Type B pancreatic cell (in vitro differentiated cells): Measurements from ENCODE around the gene PGM5. TPM values are rescaled to one million over a fixed set of nuclear protein-coding genes. Genes with fewer than 3 reads are reported as not detected.

Source experiments
- DNase-seq: peaks from one replicate; pipeline ENCODE4 v3.0.0; 2021; ENCODE audit warnings: mixed read lengths; ENCODE audit not compliant: unreplicated experiment; ENCODE audit errors: extremely low spot score
- H3K27ac Mint-ChIP-seq: 2 replicates; pipeline ENCODE4 v1.8.0; 2021; ENCODE audit warnings: mild to moderate bottlenecking, mixed read lengths
- H3K27me3 Mint-ChIP-seq: 2 replicates; pipeline ENCODE4 v1.8.0; 2021; ENCODE audit warnings: mixed read lengths
- H3K36me3 Mint-ChIP-seq: 2 replicates; pipeline ENCODE4 v1.8.0; 2021; ENCODE audit warnings: mixed read lengths
- H3K4me1 Mint-ChIP-seq: one replicate; pipeline ENCODE4 v1.8.0; 2021; ENCODE audit warnings: mixed read lengths; ENCODE audit not compliant: unreplicated experiment
- H3K4me3 Mint-ChIP-seq: 2 replicates; pipeline ENCODE4 v1.8.0; 2021; ENCODE audit warnings: mild to moderate bottlenecking, mixed read lengths
- H3K9me3 Mint-ChIP-seq: 2 replicates; pipeline ENCODE4 v1.8.0; 2021; ENCODE audit warnings: mixed read lengths
- total RNA-seq: library from RNA; stranded (reverse); gene quantifications from 2 replicates; pipeline ENCODE4 v1.2.1, GENCODE V29; 2021; ENCODE audit warnings: low replicate concordance
- TF ChIP-seq, protein P1 (sequence below): fragments of 200-600 bp; sonication (generic); conservative IDR thresholded peaks from 2 replicates; pipeline ENCODE4 v1.5.0; 2021; ENCODE audit warnings: antibody characterized with exemption, mild to moderate bottlenecking

Gene PGM5
- total RNA-seq, 1 donor from 2014 or later = 21.2 TPM

- Mint-ChIP-seq H3K4me1 (no peaks in the 10 kb centered on the region), H3K27me3 (peaks cover 7% of the 10 kb centered on the region), H3K27ac (peak overlapping the region; percentile 85), H3K36me3 (no peaks in the 10 kb centered on the region), H3K4me3 (no peak overlapping the region), H3K9me3 (no peaks in the 10 kb centered on the region)
- TF ChIP-seq, protein P1, sequence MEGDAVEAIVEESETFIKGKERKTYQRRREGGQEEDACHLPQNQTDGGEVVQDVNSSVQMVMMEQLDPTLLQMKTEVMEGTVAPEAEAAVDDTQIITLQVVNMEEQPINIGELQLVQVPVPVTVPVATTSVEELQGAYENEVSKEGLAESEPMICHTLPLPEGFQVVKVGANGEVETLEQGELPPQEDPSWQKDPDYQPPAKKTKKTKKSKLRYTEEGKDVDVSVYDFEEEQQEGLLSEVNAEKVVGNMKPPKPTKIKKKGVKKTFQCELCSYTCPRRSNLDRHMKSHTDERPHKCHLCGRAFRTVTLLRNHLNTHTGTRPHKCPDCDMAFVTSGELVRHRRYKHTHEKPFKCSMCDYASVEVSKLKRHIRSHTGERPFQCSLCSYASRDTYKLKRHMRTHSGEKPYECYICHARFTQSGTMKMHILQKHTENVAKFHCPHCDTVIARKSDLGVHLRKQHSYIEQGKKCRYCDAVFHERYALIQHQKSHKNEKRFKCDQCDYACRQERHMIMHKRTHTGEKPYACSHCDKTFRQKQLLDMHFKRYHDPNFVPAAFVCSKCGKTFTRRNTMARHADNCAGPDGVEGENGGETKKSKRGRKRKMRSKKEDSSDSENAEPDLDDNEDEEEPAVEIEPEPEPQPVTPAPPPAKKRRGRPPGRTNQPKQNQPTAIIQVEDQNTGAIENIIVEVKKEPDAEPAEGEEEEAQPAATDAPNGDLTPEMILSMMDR = peak; percentile 35
- DNase-seq = no peak
These were observed 174.2 kb downstream of the PGM5 start for GRCh38 chr9:68530618-68531017.

GRCh38 chr9:68532131-68532530, 175.7 kb downstream of the PGM5 start:
- TF ChIP-seq, protein P1 = no peak
- no peaks in the 10 kb centered on the region for H3K4me1 Mint-ChIP-seq
- H3K36me3 Mint-ChIP-seq = no peaks in the 10 kb centered on the region
- no peak overlapping the region for H3K4me3 Mint-ChIP-seq
- H3K9me3 Mint-ChIP-seq = no peaks in the 10 kb centered on the region
- DNase-seq = no peak
- H3K27ac Mint-ChIP-seq = no peak overlapping the region
- peaks cover 7% of the 10 kb centered on the region for H3K27me3 Mint-ChIP-seq

GRCh38 chr9:68533678-68534077, 177.3 kb downstream of the PGM5 start:
- H3K27me3 Mint-ChIP-seq = peaks cover 9% of the 10 kb centered on the region

DNA sequence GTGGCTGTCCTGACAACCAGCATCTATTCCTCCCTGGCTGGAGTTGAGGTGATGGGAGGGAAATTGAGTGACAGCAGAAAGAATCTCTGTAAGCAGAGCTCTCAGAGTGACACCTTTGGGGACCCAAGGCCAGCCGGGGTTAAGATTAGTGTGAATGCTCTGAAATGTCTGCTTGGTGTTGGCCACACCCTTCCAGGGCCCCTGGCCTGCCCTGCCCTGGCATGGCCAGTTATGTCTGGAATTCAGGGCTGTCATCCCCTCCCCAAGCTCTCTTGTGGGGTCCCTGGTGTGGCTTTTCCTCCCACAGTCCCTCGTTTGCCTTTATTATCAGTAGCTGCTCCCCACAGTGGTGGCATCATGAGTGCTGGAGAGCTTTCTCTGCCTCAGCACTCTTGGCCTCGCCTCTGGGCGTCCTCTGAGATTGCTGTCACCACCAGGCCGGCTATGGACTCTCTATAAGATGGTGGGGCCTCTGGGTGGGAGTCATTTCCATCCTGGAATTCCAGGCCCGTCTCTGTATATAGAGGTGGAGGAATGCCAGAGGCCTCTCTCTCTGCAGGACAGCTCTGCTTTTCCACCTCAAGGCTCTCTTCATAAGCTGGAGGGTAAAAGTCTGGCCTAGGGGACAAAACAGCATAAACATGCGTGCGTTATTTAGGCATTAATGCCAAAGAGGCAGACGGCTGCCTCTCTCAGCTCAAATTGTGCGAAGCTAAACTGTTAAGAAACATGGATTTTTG, 180.6 kb downstream of the PGM5 start:
- TF ChIP-seq, protein P1 = no peak
- Mint-ChIP-seq H3K9me3 (no peaks in the 10 kb centered on the region), H3K27ac (no peak overlapping the region), H3K4me1 (peaks cover 4% of the 10 kb centered on the region), H3K27me3 (peaks cover 18% of the 10 kb centered on the region), H3K36me3 (peaks cover 3% of the 10 kb centered on the region), H3K4me3 (no peak overlapping the region)
- DNase-seq = no peak

More at GRCh38 chr9:68533678-68534077, 177.3 kb downstream of the PGM5 start:
- H3K4me3 Mint-ChIP-seq = no peak overlapping the region
- no peaks in the 10 kb centered on the region for H3K36me3 Mint-ChIP-seq
- H3K4me1 Mint-ChIP-seq = no peaks in the 10 kb centered on the region
- no peak for DNase-seq
- no peaks in the 10 kb centered on the region for H3K9me3 Mint-ChIP-seq
- no peak overlapping the region for H3K27ac Mint-ChIP-seq
- TF ChIP-seq, protein P1 = no peak

GRCh38 chr9:68537616-68537880, 181.1 kb downstream of the PGM5 start:
- H3K4me1 Mint-ChIP-seq = peaks cover 4% of the 10 kb centered on the region
- DNase-seq = no peak
- no peaks in the 10 kb centered on the region for H3K9me3 Mint-ChIP-seq
- no peak overlapping the region for H3K27ac Mint-ChIP-seq
- no peak overlapping the region for H3K4me3 Mint-ChIP-seq
- peaks cover 19% of the 10 kb centered on the region for H3K27me3 Mint-ChIP-seq
- peaks cover 3% of the 10 kb centered on the region for H3K36me3 Mint-ChIP-seq
- TF ChIP-seq, protein P1 = no peak

- no peak overlapping the region for H3K4me3 Mint-ChIP-seq
- H3K27me3 Mint-ChIP-seq = peaks cover 21% of the 10 kb centered on the region
- H3K9me3 Mint-ChIP-seq = no peaks in the 10 kb centered on the region
- TF ChIP-seq, protein P1 = no peak
- no peak overlapping the region for H3K27ac Mint-ChIP-seq
- H3K4me1 Mint-ChIP-seq = peaks cover 4% of the 10 kb centered on the region
- peaks cover 3% of the 10 kb centered on the region for H3K36me3 Mint-ChIP-seq
- DNase-seq = no peak
These were observed 181.8 kb downstream of the PGM5 start for GRCh38 chr9:68538200-68538599.
